ENCODE measurements around the gene TANGO2. TPM values are rescaled to one million over a fixed set of nuclear protein-coding genes. Genes with fewer than 3 reads are reported as not detected.
A peak's percentile ranks its signal among the peaks of the same experiment; 100 is the strongest.

TANGO2 gene
- total and polyA plus RNA-seq, 7 donors = 20.6 to 73.3 (median 34.9) TPM

DNA sequence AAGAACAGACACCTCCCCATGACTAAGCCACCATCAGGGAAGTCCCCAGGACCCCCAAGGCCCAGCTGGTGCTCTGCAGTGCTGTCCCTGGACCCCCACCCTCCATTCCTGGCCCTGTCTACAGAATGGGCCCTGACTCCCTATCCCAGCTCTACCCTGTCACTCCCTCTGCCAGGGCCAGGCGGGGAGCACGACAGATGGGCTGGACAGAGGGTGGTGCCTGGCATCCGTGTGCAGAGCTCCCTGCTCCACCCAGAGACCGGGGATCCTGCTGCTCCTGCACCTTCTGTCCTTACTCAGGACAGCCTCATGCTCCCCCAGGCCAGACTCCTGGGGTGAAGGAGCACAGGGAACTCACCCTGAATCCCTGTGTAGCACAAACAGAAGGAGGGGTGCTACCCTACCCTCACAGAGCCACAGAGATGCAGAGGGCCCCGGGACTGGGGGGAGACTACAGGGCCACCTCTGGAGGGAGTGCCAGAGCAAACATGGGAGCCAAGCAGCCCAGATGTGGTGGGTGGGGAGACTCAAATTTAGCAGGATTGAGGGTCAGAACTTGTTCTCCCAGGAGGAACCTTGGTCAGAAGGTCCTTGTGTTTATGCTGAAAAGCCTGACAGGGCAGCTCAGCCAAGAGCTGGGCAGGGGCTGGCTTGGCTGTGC is 6.3 kb upstream of the TANGO2 start:
- ATAC-seq (peak in 2 of 4 donors; percentile 32 to 37), DNase-seq (peak in 1 of 2 donors; percentile 48)
- Histone ChIP-seq H3K36me3 (ENCODE audit: insufficient read depth in 1 of 2, low read depth in 1 of 2) (no peaks in the 10 kb centered on the region), H3K27ac (peak overlapping the region; percentile 72), H3K9me3 (no peaks in the 10 kb centered on the region), H3K4me1 (peaks cover 24% of the 10 kb centered on the region), H3K27me3 (ENCODE audit: insufficient read depth in 3 of 3, low read length in 2 of 3) (no peaks in the 10 kb centered on the region), H3K4me3 (no peak overlapping the region)
- intact Hi-C loops (cut with DNase I) = no loop called here
- TF ChIP-seq, protein P1, sequence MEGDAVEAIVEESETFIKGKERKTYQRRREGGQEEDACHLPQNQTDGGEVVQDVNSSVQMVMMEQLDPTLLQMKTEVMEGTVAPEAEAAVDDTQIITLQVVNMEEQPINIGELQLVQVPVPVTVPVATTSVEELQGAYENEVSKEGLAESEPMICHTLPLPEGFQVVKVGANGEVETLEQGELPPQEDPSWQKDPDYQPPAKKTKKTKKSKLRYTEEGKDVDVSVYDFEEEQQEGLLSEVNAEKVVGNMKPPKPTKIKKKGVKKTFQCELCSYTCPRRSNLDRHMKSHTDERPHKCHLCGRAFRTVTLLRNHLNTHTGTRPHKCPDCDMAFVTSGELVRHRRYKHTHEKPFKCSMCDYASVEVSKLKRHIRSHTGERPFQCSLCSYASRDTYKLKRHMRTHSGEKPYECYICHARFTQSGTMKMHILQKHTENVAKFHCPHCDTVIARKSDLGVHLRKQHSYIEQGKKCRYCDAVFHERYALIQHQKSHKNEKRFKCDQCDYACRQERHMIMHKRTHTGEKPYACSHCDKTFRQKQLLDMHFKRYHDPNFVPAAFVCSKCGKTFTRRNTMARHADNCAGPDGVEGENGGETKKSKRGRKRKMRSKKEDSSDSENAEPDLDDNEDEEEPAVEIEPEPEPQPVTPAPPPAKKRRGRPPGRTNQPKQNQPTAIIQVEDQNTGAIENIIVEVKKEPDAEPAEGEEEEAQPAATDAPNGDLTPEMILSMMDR (IDR thresholded peaks at IDR 0.05) = no peak
- WGBS, 3 donors = 29 to 59% (median 34%) methylated on average over 5 of the region's 5 CpGs

DNA sequence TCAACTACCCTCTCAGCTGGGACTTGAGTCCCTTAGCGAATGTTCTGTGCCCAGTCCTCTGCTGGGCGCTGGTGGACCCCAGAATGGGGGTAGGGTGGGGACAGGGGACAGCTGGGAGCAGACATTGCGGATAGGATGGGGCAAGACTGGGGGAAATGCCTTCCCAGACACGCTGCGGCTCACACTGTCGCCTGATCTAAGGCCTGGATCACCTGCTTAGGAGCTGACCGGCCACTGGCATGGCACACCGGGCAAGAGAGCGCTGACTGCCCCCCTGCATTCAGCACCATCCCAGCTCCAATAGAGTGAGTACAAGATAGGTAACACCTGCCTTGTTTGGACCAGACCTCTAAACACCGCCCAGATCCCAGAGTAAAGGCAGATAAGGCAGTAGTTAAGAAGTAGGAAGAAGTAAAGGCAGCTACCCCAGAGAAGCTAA is 5.7 kb upstream of the TANGO2 start:
- H3K27me3 ChIP-seq (ENCODE audit: insufficient read depth in 3 of 3, low read length in 2 of 3) = no peaks in the 10 kb centered on the region
- H3K4me3 ChIP-seq = peak overlapping the region; percentile 89
- 59 to 77% (median 63%) methylated on average over 10 of the region's 10 CpGs for WGBS, 3 donors
- DNase-seq (no peak), ATAC-seq (peak in 1 of 4 donors; percentile 28)
- H3K4me1 ChIP-seq = peaks cover 24% of the 10 kb centered on the region
- intact Hi-C loops (cut with DNase I) = no loop called here
- no peaks in the 10 kb centered on the region for H3K9me3 ChIP-seq
- H3K27ac ChIP-seq = peak overlapping the region; percentile 72
- TF ChIP-seq, protein P1 (IDR thresholded peaks at IDR 0.05) = no peak
- no peaks in the 10 kb centered on the region for H3K36me3 ChIP-seq (ENCODE audit: insufficient read depth in 1 of 2, low read depth in 1 of 2)

DNA sequence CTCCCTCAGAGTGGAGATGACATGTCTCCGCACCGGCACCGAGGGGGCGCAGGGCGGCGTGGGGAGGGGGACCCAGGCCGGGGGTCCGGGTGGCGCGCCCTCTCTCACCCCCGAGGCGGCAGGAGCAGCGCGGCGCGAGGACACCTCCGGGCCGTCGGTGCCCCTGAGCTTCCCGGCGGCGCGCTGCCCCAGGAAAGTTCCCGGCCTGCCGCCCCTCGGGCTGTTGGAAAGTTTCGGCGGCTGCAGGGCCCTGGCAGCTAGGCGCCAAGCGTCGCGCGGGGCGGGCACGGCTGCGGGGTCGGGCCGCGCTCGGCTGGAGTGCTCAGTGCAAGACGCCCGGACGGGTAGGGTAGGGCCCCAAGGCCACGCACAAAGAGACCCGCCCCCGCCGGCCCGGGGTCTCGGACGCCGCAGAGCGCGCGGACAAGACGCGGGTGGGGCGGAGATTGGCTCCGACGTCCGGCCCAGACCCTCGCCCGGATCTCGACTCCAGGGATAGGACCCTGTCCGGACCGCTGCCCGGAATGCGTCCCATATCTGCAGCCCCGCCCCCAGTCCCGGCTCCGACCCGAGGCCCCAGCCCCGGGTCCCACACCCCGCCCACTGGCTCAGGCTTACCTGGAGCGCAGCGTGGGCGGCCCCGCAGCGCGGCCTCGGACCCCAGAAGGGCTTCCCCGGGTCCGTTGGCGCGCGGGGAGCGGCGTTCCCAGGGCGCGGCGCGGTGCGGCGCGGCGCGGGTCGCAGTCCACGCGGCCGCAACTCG is 4.8 kb upstream of the TANGO2 start:
- Histone ChIP-seq H3K27ac (peak overlapping the region; percentile 72), H3K4me3 (peak overlapping the region; percentile 89), H3K4me1 (peaks cover 29% of the 10 kb centered on the region), H3K36me3 (ENCODE audit: insufficient read depth in 1 of 2, low read depth in 1 of 2) (no peaks in the 10 kb centered on the region), H3K9me3 (no peaks in the 10 kb centered on the region), H3K27me3 (ENCODE audit: insufficient read depth in 3 of 3, low read length in 2 of 3) (no peaks in the 10 kb centered on the region)
- TF ChIP-seq, protein P1 (IDR thresholded peaks at IDR 0.05) = no peak
- ATAC-seq (no peak), DNase-seq (peak in 1 of 2 donors; percentile 66)
- intact Hi-C loops (cut with DNase I) = no loop called here
- 2 to 4% (median 3%) methylated on average over 39 to 101 of the region's 101 CpGs for WGBS, 3 donors

DNA sequence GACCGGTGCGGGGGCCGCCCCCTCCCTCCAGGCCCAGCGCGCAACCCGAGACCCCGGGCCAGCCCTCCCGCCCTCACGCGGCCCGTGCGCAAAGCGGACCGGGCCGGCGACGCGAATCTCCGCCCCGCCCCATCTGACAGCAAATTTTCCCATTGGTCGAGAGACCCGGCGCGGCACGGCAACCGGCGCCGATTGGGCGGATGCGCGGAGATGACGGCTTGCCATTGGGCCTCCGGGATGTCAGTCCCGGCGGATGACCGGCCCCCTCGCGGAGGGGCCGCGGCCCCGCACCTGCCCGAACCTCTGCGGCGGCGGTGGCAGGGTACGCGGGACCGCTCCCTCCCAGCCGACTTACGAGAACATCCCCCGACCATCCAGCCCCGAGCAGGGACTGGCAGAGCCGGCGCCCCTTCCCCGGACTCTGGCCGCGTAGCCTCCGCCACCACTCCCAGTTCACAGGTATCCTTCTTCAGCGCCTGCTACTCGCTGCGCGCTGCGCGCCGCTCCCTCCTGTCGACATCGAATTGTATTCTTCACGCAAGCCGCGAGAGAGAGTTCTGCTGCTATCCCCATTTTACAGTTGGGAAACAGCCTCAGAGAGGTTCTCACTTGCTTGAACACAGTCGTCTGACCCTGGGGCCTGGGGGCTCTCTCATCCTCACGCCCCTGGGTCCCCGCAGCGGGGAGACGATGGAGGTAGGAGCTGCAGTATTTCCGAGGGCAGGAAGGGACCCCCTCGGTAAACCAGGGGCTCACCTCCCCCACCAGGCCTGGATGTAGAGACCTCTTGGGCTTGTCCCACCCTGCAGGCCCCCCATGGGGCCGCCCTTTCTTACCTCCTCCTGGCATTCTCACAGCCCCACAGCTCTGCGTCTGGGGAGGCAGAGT is 3.9 kb upstream of the TANGO2 start, which contains the start of gene ARVCF:
TSS of gene ARVCF (minus strand) at position 90 of the 888 bp plus-strand sequence. CDS start 26,029 bp downstream, outside the sequence.
- TF ChIP-seq, protein P1 (IDR thresholded peaks at IDR 0.05) = peak; percentile 23
- H3K4me1 ChIP-seq = peaks cover 31% of the 10 kb centered on the region
- H3K4me3 ChIP-seq = peak within 1 kb of the TSS; percentile 89
- intact Hi-C loops (cut with DNase I) = no loop called here
- H3K9me3 ChIP-seq = no peaks in the 10 kb centered on the region
- 2% methylated on average over 64 to 79 of the region's 79 CpGs for WGBS, 3 donors
- no peaks in the 10 kb centered on the region for H3K36me3 ChIP-seq (ENCODE audit: insufficient read depth in 1 of 2, low read depth in 1 of 2)
- DNase-seq (peak; percentile 92 to 96), ATAC-seq (peak; percentile 68 to 80 (median 70))
- H3K27me3 ChIP-seq (ENCODE audit: insufficient read depth in 3 of 3, low read length in 2 of 3) = no peaks in the 10 kb centered on the region
- peak within 1 kb of the TSS; percentile 72 for H3K27ac ChIP-seq
